OCI-LY7 (cell line): Measurements from ENCODE around the gene TPGS1. TPM values are rescaled to one million over a fixed set of nuclear protein-coding genes. Genes with fewer than 3 reads are reported as not detected.

Experiments
- BruUV-seq: library from RNA; stranded (reverse); fragments of 400-500 nt; replicated peaks from 2 replicates; lab custom pipeline; 2021; lab: Mats Ljungman, UMichigan
- CTCF ChIA-PET: fragments of 300-600 bp; sonication (Branson Sonifier 250); formaldehyde crosslinking; loops from one replicate; lab custom pipeline; 2022; ENCODE audit warnings: antibody characterized with exemption; ENCODE audit not compliant: unreplicated experiment; lab: Charles Lee
- POLR2A ChIA-PET: fragments of 300-600 bp; sonication (Branson Sonifier 250); formaldehyde crosslinking; loops from one replicate; lab custom pipeline; 2022; ENCODE audit warnings: antibody characterized with exemption; lab: Charles Lee
- DNase-seq: peaks from one replicate; pipeline ENCODE4 v3.0.0-alpha.2; 2015; ENCODE audit warnings: low spot score
- H2AFZ ChIP-seq: fragments of 200-600 bp; sonication (generic), shearing (Covaris generic); 2 replicates; pipeline ENCODE4 v1.6.1; 2014; ENCODE audit warnings: mild to moderate bottlenecking, antibody characterized with exemption, low read length, moderate library complexity
- H3K27ac ChIP-seq: fragments of 200-600 bp; sonication (generic); 2 replicates; pipeline ENCODE4 v1.5.1; 2014; ENCODE audit warnings: mixed run types, low read depth, mild to moderate bottlenecking, moderate library complexity, low read length, inconsistent platforms; ENCODE audit not compliant: poor library complexity, severe bottlenecking
- H3K36me3 ChIP-seq: fragments of 200-600 bp; sonication (generic); 2 replicates; pipeline ENCODE4 v1.6.1; 2014; ENCODE audit warnings: mild to moderate bottlenecking, antibody characterized with exemption, low read length, moderate library complexity, mixed read lengths; ENCODE audit not compliant: insufficient read depth
- H3K4me1 ChIP-seq: fragments of 200-600 bp; sonication (generic); 2 replicates; pipeline ENCODE4 v1.5.1; 2014; ENCODE audit warnings: mild to moderate bottlenecking, low read length; ENCODE audit not compliant: insufficient read depth, poor library complexity, severe bottlenecking
- H3K4me2 ChIP-seq: fragments of 200-600 bp; sonication (generic); 2 replicates; pipeline ENCODE4 v1.6.1; 2014; ENCODE audit warnings: mild to moderate bottlenecking, low read length
- H3K4me3 ChIP-seq: fragments of 200-600 bp; sonication (generic); 2 replicates; pipeline ENCODE4 v1.5.1; 2014; ENCODE audit warnings: mild to moderate bottlenecking, low read depth, low read length; ENCODE audit not compliant: poor library complexity, severe bottlenecking
- H3K79me2 ChIP-seq: fragments of 200-600 bp; sonication (generic); 2 replicates; pipeline ENCODE4 v1.6.1; 2016; ENCODE audit warnings: low read depth, mild to moderate bottlenecking, low read length, moderate library complexity, mixed read lengths; ENCODE audit not compliant: insufficient read depth
- H3K9me2 ChIP-seq: fragments of 200-600 bp; sonication (generic); 2 replicates; pipeline ENCODE4 v1.6.1; 2016; ENCODE audit warnings: mild to moderate bottlenecking, low read length, mixed read lengths; ENCODE audit not compliant: insufficient read depth
- H3K9me3 ChIP-seq: fragments of 200-600 bp; sonication (generic); 2 replicates; pipeline ENCODE4 v1.6.1; 2014; ENCODE audit warnings: mild to moderate bottlenecking, mixed run types, low read length, mixed read lengths
- H4K20me1 ChIP-seq: fragments of 200-600 bp; sonication (generic); 2 replicates; pipeline ENCODE4 v1.6.1; 2014; ENCODE audit warnings: mild to moderate bottlenecking, antibody characterized with exemption, low read length, moderate library complexity, mixed read lengths; ENCODE audit not compliant: insufficient read depth
- CTCF ChIP-seq: fragments of 200-600 bp; sonication (generic); conservative IDR thresholded peaks from 2 replicates; pipeline ENCODE4 v1.5.1; 2014; ENCODE audit warnings: mild to moderate bottlenecking, antibody characterized with exemption, low read length, moderate library complexity, mixed read lengths
- EZH2phosphoT487 ChIP-seq: fragments of 200-600 bp; sonication (generic); IDR thresholded peaks from 2 replicates; pipeline ENCODE4 v1.6.1; 2018; ENCODE audit warnings: low read depth, borderline replicate concordance, mild to moderate bottlenecking, mixed run types, antibody characterized with exemption, low read length, moderate library complexity, mixed read lengths
- intact Hi-C: fragments of 100-400 bp; cut with micrococcal nuclease; formaldehyde crosslinking; loops from one replicate; pipeline ENCODE4 v1.10.0; 2022; ENCODE audit not compliant: unreplicated experiment
- total RNA-seq, 2 experiments: library from RNA; depleted of rRNA in 1 of 2; stranded (reverse); fragments of >200 nt in 1 of 2; shearing (Covaris generic) in 1 of 2; gene quantifications; 2 replicates each; pipeline ENCODE4 v1.2.3, GENCODE V29; 2014 to 2022

The TPGS1 gene
- total RNA-seq, 2 experiments from 2014 or later: 24.4 to 25.6 TPM

- H3K27ac ChIP-seq: no peak overlapping the region
- H3K9me2 ChIP-seq: no peaks in the 10 kb centered on the region
- POLR2A ChIA-PET: no interaction called here
- no peaks in the 10 kb centered on the region for H4K20me1 ChIP-seq
- TF ChIP-seq CTCF (no peak), EZH2phosphoT487 (no peak)
- H3K4me1 ChIP-seq: no peaks in the 10 kb centered on the region
- no peaks in the 10 kb centered on the region for H3K36me3 ChIP-seq
- no peak overlapping the region for H2AFZ ChIP-seq
- H3K9me3 ChIP-seq: no peaks in the 10 kb centered on the region
- DNase-seq: no peak
- intact Hi-C loops: no loop called here
- BruUV-seq: no TSS peak
- H3K79me2 ChIP-seq: no peaks in the 10 kb centered on the region
- H3K4me3 ChIP-seq: no peak overlapping the region
- CTCF ChIA-PET: no interaction called here
- H3K4me2 ChIP-seq: no peak overlapping the region
These were observed 32.9 kb upstream of the TPGS1 start for GRCh38 chr19:474126-475078.

GRCh38 chr19:475360-475759 lies 31.9 kb upstream of the TPGS1 start:
- Histone ChIP-seq H3K9me2 (no peaks in the 10 kb centered on the region), H3K36me3 (no peaks in the 10 kb centered on the region), H3K9me3 (no peaks in the 10 kb centered on the region), H3K4me1 (no peaks in the 10 kb centered on the region), H3K27ac (no peak overlapping the region), H2AFZ (no peak overlapping the region), H3K4me2 (no peak overlapping the region), H3K4me3 (no peak overlapping the region), H4K20me1 (no peaks in the 10 kb centered on the region), H3K79me2 (no peaks in the 10 kb centered on the region)
- no peak for DNase-seq
- TF ChIP-seq CTCF: no peak
- no peak for TF ChIP-seq EZH2phosphoT487
- ChIA-PET CTCF (interaction anchor here (0.5 kb wide), 1 partner anchor 60 kb away, joined by 5 read pairs; no protein-coding TSS in a partner anchor), POLR2A (no interaction called here)
- BruUV-seq: no TSS peak
- intact Hi-C loops: no loop called here

GRCh38 chr19:478236-478903 lies 28.9 kb upstream of the TPGS1 start:
- Histone ChIP-seq H3K9me2 (no peaks in the 10 kb centered on the region), H3K79me2 (no peaks in the 10 kb centered on the region), H3K4me1 (no peaks in the 10 kb centered on the region), H3K4me3 (no peak overlapping the region), H4K20me1 (no peaks in the 10 kb centered on the region), H3K4me2 (no peak overlapping the region), H3K27ac (no peak overlapping the region), H3K9me3 (no peaks in the 10 kb centered on the region), H2AFZ (no peak overlapping the region), H3K36me3 (no peaks in the 10 kb centered on the region)
- intact Hi-C loops: no loop called here
- BruUV-seq: no TSS peak
- POLR2A ChIA-PET: no interaction called here
- DNase-seq: no peak
- TF ChIP-seq EZH2phosphoT487 (no peak), CTCF (no peak)
- CTCF ChIA-PET: no interaction called here
